HG03460 (cell line): Measurements from ENCODE around the gene ZNF331.

Experiments used
- ATAC-seq: cut with Tn5 transposase; IDR thresholded peaks from one replicate; pipeline ENCODE4 v1.9.1; 2021; ENCODE audit not compliant: unreplicated experiment

Gene ZNF331

GRCh38 chr19:53624771-53625545 lies 87.0 kb downstream of the ZNF331 start:
- no peak for ATAC-seq

GRCh38 chr19:53626486-53626885 lies 88.5 kb downstream of the ZNF331 start:
- ATAC-seq, result no peak

GRCh38 chr19:53626976-53627375 lies 89.0 kb downstream of the ZNF331 start:
- ATAC-seq, result no peak
